Liver (tissue), 3 donors: ENCODE results near the gene COL23A1.

Experiments used
- CTCF ChIP-seq: fragments of 150-350 bp; IDR thresholded peaks from 2 replicates; pipeline ENCODE4 v1.5.1; 2017; ENCODE audit warnings: improper control_type of control experiment, low read depth, low read length; ENCODE audit not compliant: missing input control
- REST ChIP-seq: IDR thresholded peaks from 2 replicates; pipeline ENCODE4 v1.6.1; 2016; ENCODE audit warnings: antibody characterized with exemption, mild to moderate bottlenecking
- SP1 ChIP-seq: IDR thresholded peaks from 2 replicates; pipeline ENCODE4 v1.6.1; 2018; ENCODE audit warnings: antibody characterized with exemption, mild to moderate bottlenecking
- TAF1 ChIP-seq: conservative IDR thresholded peaks from 2 replicates; pipeline ENCODE4 v1.6.1; 2016; ENCODE audit warnings: antibody characterized with exemption, mild to moderate bottlenecking
- YY1 ChIP-seq: IDR thresholded peaks from 2 replicates; pipeline ENCODE4 v1.6.1; 2016; ENCODE audit warnings: antibody characterized with exemption, mild to moderate bottlenecking
- ZBTB33 ChIP-seq: IDR thresholded peaks from 2 replicates; pipeline ENCODE4 v1.6.1; 2016; ENCODE audit warnings: antibody characterized with exemption
- donor health status: healthy.
- donor health status: healthy.

GRCh38 chr5:178271231-178271630 is 319.0 kb downstream of the COL23A1 start:
- TF ChIP-seq CTCF, result no peak
- no peak for TF ChIP-seq SP1
- no peak for TF ChIP-seq YY1
- TF ChIP-seq TAF1, result no peak
- no peak for TF ChIP-seq REST
- TF ChIP-seq ZBTB33, result no peak
